Activated CD4-positive, CD25-positive, alpha-beta regulatory T cell treated with anti-CD3 and anti-CD28 coated beads, Interleukin-2, amount 50 U/mL, for 24 hours (primary cell): Measurements from ENCODE around the gene OR11H7.
"Not testable (repeated sequence)": the region's sequence is repeated elsewhere in the genome, so short reads cannot be mapped to it uniquely, and the experiment has no call there.

Source experiments
- ATAC-seq, 2 donors: fragments of 150-1000 bp; cut with Tn5 transposase; one replicate each; pipeline ENCODE4 v1.10.0; 2021; ENCODE audit warnings: mild to moderate bottlenecking in 1 of 2, moderate library complexity in 1 of 2

The OR11H7 gene

DNA sequence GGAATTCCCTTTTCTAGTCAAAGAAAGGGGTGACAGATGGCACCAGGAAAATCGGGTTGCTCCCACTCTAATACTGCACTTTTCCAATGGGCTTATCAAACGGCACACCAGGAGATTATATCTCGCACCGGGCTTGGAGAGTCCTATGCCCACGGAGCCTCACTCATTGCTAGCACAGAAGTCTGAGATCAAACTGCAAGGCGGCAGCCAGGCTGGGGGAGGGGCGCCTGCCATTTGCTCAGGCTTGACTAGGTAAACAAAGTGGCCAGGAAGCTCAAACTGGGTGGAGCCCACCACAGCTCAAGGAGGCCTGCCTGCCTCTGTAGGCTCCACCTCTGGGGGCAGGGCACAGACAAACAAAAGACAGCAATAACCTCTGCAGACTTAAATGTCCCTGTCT lies 51.5 kb downstream of the OR11H7 start:
- ATAC-seq = not testable (repeated sequence)
